ENCODE data around the gene CAMK1D.

The CAMK1D gene

GRCh38 chr10:12811826-12812225, 462.5 kb downstream of the CAMK1D start:
- no peak overlapping the region for H3K4me3 ChIP-seq (ENCODE audit: low read depth, low read length)
- DNase-seq (ENCODE audit: low read depth), result no peak
- no peak for TF ChIP-seq CTCF (IDR thresholded peaks at IDR 0.05; ENCODE audit: low read depth, low read length, missing control alignments)

GRCh38 chr10:12812571-12812970, 463.2 kb downstream of the CAMK1D start:
- no peak for DNase-seq (ENCODE audit: low read depth)
- TF ChIP-seq CTCF (IDR thresholded peaks at IDR 0.05; ENCODE audit: low read depth, low read length, missing control alignments), result no peak
- no peak overlapping the region for H3K4me3 ChIP-seq (ENCODE audit: low read depth, low read length)

GRCh38 chr10:12814166-12814565, 464.8 kb downstream of the CAMK1D start:
- TF ChIP-seq CTCF (IDR thresholded peaks at IDR 0.05; ENCODE audit: low read depth, low read length, missing control alignments), result no peak

GRCh38 chr10:12819071-12819470, 469.7 kb downstream of the CAMK1D start:
- no peak for TF ChIP-seq CTCF (IDR thresholded peaks at IDR 0.05; ENCODE audit: low read depth, low read length, missing control alignments)
- no peak overlapping the region for H3K4me3 ChIP-seq (ENCODE audit: low read depth, low read length)
- no peak for DNase-seq (ENCODE audit: low read depth)

More at GRCh38 chr10:12814166-12814565, 464.8 kb downstream of the CAMK1D start:
- no peak overlapping the region for H3K4me3 ChIP-seq (ENCODE audit: low read depth, low read length)
- DNase-seq (ENCODE audit: low read depth), result no peak

- TF ChIP-seq CTCF (IDR thresholded peaks at IDR 0.05; ENCODE audit: low read depth, low read length, missing control alignments), result no peak
- DNase-seq (ENCODE audit: low read depth), result no peak
- H3K4me3 ChIP-seq (ENCODE audit: low read depth, low read length), result no peak overlapping the region
These were observed 470.3 kb downstream of the CAMK1D start for GRCh38 chr10:12819656-12820055.

- no peak for DNase-seq (ENCODE audit: low read depth)
- no peak overlapping the region for H3K4me3 ChIP-seq (ENCODE audit: low read depth, low read length)
These were observed 473.0 kb downstream of the CAMK1D start for GRCh38 chr10:12822126-12822892.

More at GRCh38 chr10:12822126-12822892, 473.0 kb downstream of the CAMK1D start:
- no peak for TF ChIP-seq CTCF (IDR thresholded peaks at IDR 0.05; ENCODE audit: low read depth, low read length, missing control alignments)
